H1 (cell line): ENCODE results near the gene HRH1. TPM values are rescaled to one million over a fixed set of nuclear protein-coding genes. Genes with fewer than 3 reads are reported as not detected.

Experiments
- CTCF ChIA-PET: fragments of 300-600 bp; sonication (Branson Sonifier 250); formaldehyde crosslinking; loops from one replicate; lab custom pipeline; 2021; ENCODE audit not compliant: partially characterized antibody; lab: Charles Lee
- POLR2A ChIA-PET: fragments of 300-600 bp; sonication (Branson Sonifier 250); formaldehyde crosslinking; loops from one replicate; lab custom pipeline; 2021; ENCODE audit warnings: inconsistent platforms; ENCODE audit not compliant: partially characterized antibody; lab: Charles Lee
- DNase-seq, 2 experiments: peaks; one replicate each; pipeline versions ENCODE4 v3.0.0 to v3.0.0-alpha.2; 2010 to 2022; ENCODE audit warnings: low spot score in 2 of 2, low read depth in 1 of 2, mixed read lengths in 1 of 2
- FAIRE-seq: peaks from 2 replicates; lab custom pipeline; 2011; peaks lifted over from hg19 to GRCh38; lab: Jason Lieb, UNC
- H2AFZ ChIP-seq: 2 replicates; pipeline ENCODE4 v1.8.1; 2012; ENCODE audit warnings: low read length, inconsistent platforms
- H2AK5ac ChIP-seq: 2 replicates; pipeline ENCODE4 v1.6.1; 2013; ENCODE audit warnings: low read depth, low read length
- H2BK120ac ChIP-seq: replicated peaks from 2 replicates; pipeline ENCODE3; 2013; ENCODE audit warnings: low read depth, low read length, inconsistent platforms
- H2BK12ac ChIP-seq: 2 replicates; pipeline ENCODE4 v1.6.1; 2013; ENCODE audit warnings: low read depth, low read length
- H2BK15ac ChIP-seq: 2 replicates; pipeline ENCODE4 v1.6.1; 2013; ENCODE audit warnings: low read length
- H2BK20ac ChIP-seq: 2 replicates; pipeline ENCODE4 v1.6.1; 2013; ENCODE audit warnings: low read length
- H2BK5ac ChIP-seq: 2 replicates; pipeline ENCODE4 v1.6.1; 2013; ENCODE audit warnings: low read depth, low read length
- H3K14ac ChIP-seq: 2 replicates; pipeline ENCODE4 v1.6.1; 2013; ENCODE audit warnings: inconsistent platforms; ENCODE audit not compliant: insufficient read length
- H3K18ac ChIP-seq: 2 replicates; pipeline ENCODE4 v1.6.1; 2013; ENCODE audit warnings: low read length; ENCODE audit errors: extremely low read depth
- H3K23ac ChIP-seq: 2 replicates; pipeline ENCODE4 v1.6.1; 2013; ENCODE audit warnings: inconsistent platforms; ENCODE audit not compliant: insufficient read length
- H3K23me2 ChIP-seq: 2 replicates; pipeline ENCODE4 v1.6.1; 2013; ENCODE audit warnings: low read depth, low read length
- H3K27ac ChIP-seq: 2 replicates; pipeline ENCODE4 v1.6.1; 2011; ENCODE audit warnings: low read depth, low read length, inconsistent platforms
- H3K27me3 ChIP-seq, 4 experiments: replicated peaks in 1 of 4; 1 replicate in 1 of 4; 2 replicates in 3 of 4; pipeline versions ENCODE4 v1.6.1 to v1.8.1; 2011 to 2013; ENCODE audit warnings: low read length in 3 of 4, mild to moderate bottlenecking in 3 of 4, inconsistent platforms in 2 of 4, mixed read lengths in 2 of 4, moderate library complexity in 1 of 4; ENCODE audit not compliant: control insufficient read depth in 3 of 4, insufficient read depth in 3 of 4; ENCODE audit errors: extremely low read depth in 1 of 4
- H3K36me3 ChIP-seq, 4 experiments: 2 replicates each; pipeline versions ENCODE4 v1.6.1 to v1.8.1; 2011 to 2013; ENCODE audit warnings: mild to moderate bottlenecking in 4 of 4, low read length in 3 of 4, moderate library complexity in 2 of 4, control low read depth in 1 of 4, inconsistent platforms in 1 of 4; ENCODE audit not compliant: insufficient read depth in 4 of 4, control insufficient read depth in 2 of 4
- H3K4ac ChIP-seq: replicated peaks from 2 replicates; pipeline ENCODE3; 2013; ENCODE audit warnings: low read length, low read depth, mixed read lengths, inconsistent platforms; ENCODE audit not compliant: insufficient read length
- H3K4me1 ChIP-seq, 4 experiments: replicated peaks in 1 of 4; 1 replicate in 1 of 4; 2 replicates in 3 of 4; pipeline versions ENCODE4 v1.6.1 to v1.8.1; 2011 to 2013; ENCODE audit warnings: low read length in 3 of 4, inconsistent platforms in 2 of 4, mixed read lengths in 1 of 4; ENCODE audit not compliant: insufficient read depth in 4 of 4, control insufficient read depth in 3 of 4
- H3K4me2 ChIP-seq, 2 experiments: 2 replicates each; pipeline versions ENCODE4 v1.6.1 to v1.8.1; 2011 to 2013; ENCODE audit warnings: low read depth in 2 of 2, low read length in 2 of 2, control low read depth in 1 of 2, inconsistent platforms in 1 of 2, mild to moderate bottlenecking in 1 of 2; ENCODE audit not compliant: insufficient read depth in 1 of 2
- H3K4me3 ChIP-seq, 4 experiments: fragments of 200-600, 300-600 bp in 1 of 4; sonication (generic), shearing (Covaris generic), sonication (Bioruptor Twin) in 1 of 4; 2 replicates each; pipeline versions ENCODE4 v1.5.1 to v1.8.1; 2011 to 2016; ENCODE audit warnings: low read length in 4 of 4, low read depth in 3 of 4, control low read depth in 2 of 4, inconsistent platforms in 2 of 4, mild to moderate bottlenecking in 2 of 4, mixed read lengths in 1 of 4, moderate library complexity in 1 of 4; ENCODE audit not compliant: insufficient read depth in 2 of 4; ENCODE audit errors: extremely low read depth in 1 of 4
- H3K56ac ChIP-seq: replicated peaks from 2 replicates; pipeline ENCODE3; 2013; ENCODE audit warnings: low read depth, mild to moderate bottlenecking, mixed read lengths, low read length, inconsistent platforms; ENCODE audit not compliant: insufficient read length
- H3K79me1 ChIP-seq: 2 replicates; pipeline ENCODE4 v1.6.1; 2013; ENCODE audit warnings: low read depth, low read length, control low read depth
- H3K79me2 ChIP-seq, 2 experiments: 2 replicates each; pipeline versions ENCODE4 v1.6.1 to v1.8.1; 2012 to 2013; ENCODE audit warnings: low read length in 2 of 2, mild to moderate bottlenecking in 2 of 2, inconsistent platforms in 1 of 2; ENCODE audit not compliant: insufficient read depth in 2 of 2, control insufficient read depth in 1 of 2
- H3K9ac ChIP-seq, 4 experiments: replicated peaks in 1 of 4; 1 replicate in 1 of 4; 2 replicates in 3 of 4; pipeline versions ENCODE4 v1.6.1 to v1.8.1; 2011 to 2013; ENCODE audit warnings: low read depth in 3 of 4, low read length in 3 of 4, control low read depth in 2 of 4, mild to moderate bottlenecking in 2 of 4, moderate library complexity in 2 of 4, inconsistent platforms in 1 of 4; ENCODE audit errors: extremely low read depth in 1 of 4
- H3K9me3 ChIP-seq, 2 experiments: 2 replicates each; pipeline versions ENCODE4 v1.6.1 to v1.8.1; 2012 to 2013; ENCODE audit warnings: mild to moderate bottlenecking in 2 of 2, moderate library complexity in 2 of 2, control low read depth in 1 of 2, inconsistent platforms in 1 of 2, low read depth in 1 of 2, low read length in 1 of 2, mixed read lengths in 1 of 2; ENCODE audit not compliant: insufficient read depth in 2 of 2
- H4K20me1 ChIP-seq, 2 experiments: replicated peaks in 1 of 2; 2 replicates each; pipeline versions ENCODE3 to v1.8.1; 2011 to 2013; ENCODE audit warnings: inconsistent platforms in 2 of 2, low read length in 2 of 2, mild to moderate bottlenecking in 1 of 2; ENCODE audit not compliant: insufficient read depth in 2 of 2, control insufficient read depth in 1 of 2
- H4K5ac ChIP-seq: 2 replicates; pipeline ENCODE4 v1.6.1; 2013; ENCODE audit warnings: low read length, low read depth, mixed read lengths, inconsistent platforms; ENCODE audit not compliant: insufficient read length
- H4K8ac ChIP-seq: 2 replicates; pipeline ENCODE4 v1.8.0; 2013; ENCODE audit warnings: mild to moderate bottlenecking, moderate library complexity, low read length, inconsistent platforms; ENCODE audit not compliant: insufficient read depth; ENCODE audit errors: extremely low read depth
- H4K91ac ChIP-seq: replicated peaks from 2 replicates; pipeline ENCODE3; 2013; ENCODE audit warnings: low read length, mixed read lengths, inconsistent platforms; ENCODE audit not compliant: insufficient read length
- ASH2L ChIP-seq: fragments of 200-600, 300-600 bp; sonication (generic); IDR thresholded peaks from one replicate; pipeline ENCODE4 v1.7.1; 2017; ENCODE audit warnings: low read length
- BACH1 ChIP-seq: IDR thresholded peaks from 2 replicates; pipeline ENCODE4 v1.6.1; 2012; ENCODE audit warnings: low read length, improper control_type of control experiment
- MAFK ChIP-seq: IDR thresholded peaks from 2 replicates; pipeline ENCODE4 v1.6.1; 2012; ENCODE audit warnings: low read depth, mild to moderate bottlenecking, improper control_type of control experiment, low read length
- NANOG ChIP-seq: IDR thresholded peaks from 2 replicates; pipeline ENCODE4 v1.6.1; 2011; ENCODE audit warnings: low read length, low read depth, mild to moderate bottlenecking, inconsistent platforms; ENCODE audit not compliant: insufficient read depth, poor library complexity, severe bottlenecking
- PHF8 ChIP-seq: fragments of 200-600 bp; sonication (generic); conservative IDR thresholded peaks from 2 replicates; pipeline ENCODE4 v1.7.1; 2012; ENCODE audit warnings: low read depth, mild to moderate bottlenecking, inconsistent platforms, low read length, moderate library complexity
- POLR2AphosphoS5 ChIP-seq: IDR thresholded peaks from 2 replicates; pipeline ENCODE4 v1.6.1; 2011; ENCODE audit warnings: low read depth, low read length
- RAD21 ChIP-seq, 2 experiments: IDR thresholded peaks in 1 of 2; conservative IDR thresholded peaks in 1 of 2; 2 replicates each; pipeline ENCODE4 v1.6.1; 2011; ENCODE audit warnings: low read depth in 2 of 2, low read length in 2 of 2, improper control_type of control experiment in 1 of 2, inconsistent platforms in 1 of 2, mild to moderate bottlenecking in 1 of 2, moderate library complexity in 1 of 2
- SIN3A ChIP-seq, 2 experiments: IDR thresholded peaks in 1 of 2; conservative IDR thresholded peaks in 1 of 2; 2 replicates each; pipeline ENCODE4 v1.6.1; 2011 to 2012; ENCODE audit warnings: low read length in 2 of 2, improper control_type of control experiment in 1 of 2, low read depth in 1 of 2, mild to moderate bottlenecking in 1 of 2
- SIRT6 ChIP-seq: IDR thresholded peaks from one replicate; pipeline ENCODE4 v1.7.1; 2012; ENCODE audit warnings: low read length, inconsistent platforms
- SIX5 ChIP-seq: IDR thresholded peaks from 2 replicates; pipeline ENCODE4 v1.6.1; 2011; ENCODE audit warnings: mild to moderate bottlenecking, low read depth, low read length
- SP1 ChIP-seq: IDR thresholded peaks from 2 replicates; pipeline ENCODE4 v1.6.1; 2011; ENCODE audit warnings: low read depth, low read length
- WGBS, 2 experiments: shearing (Covaris generic) in 1 of 2; methylation state at CpG; one replicate each; pipeline versions ENCODE4 v1.1.6 to v1.1.7; 2013 to 2015; ENCODE audit warnings: low lambda C conversion rate in 2 of 2, mixed read lengths in 2 of 2, inconsistent platforms in 1 of 2, low coverage in 1 of 2, missing lambda C conversion rate in 1 of 2; ENCODE audit not compliant: insufficient replicate concordance in 2 of 2, insufficient coverage in 1 of 2, insufficient read length in 1 of 2; ENCODE audit errors: extremely low coverage in 1 of 2, missing lambda C conversion rate in 1 of 2; 5-methylcytosine and 5-hydroxymethylcytosine counted together
- polyA plus RNA-seq, 7 experiments: library from polyadenylated mRNA; depleted of rRNA in 3 of 7; stranded (reverse) in 5 of 7; unstranded in 2 of 7; fragments of >200 nt in 5 of 7; fragments of 200-250 nt in 2 of 7; gene quantifications; 1 replicate in 5 of 7; 2 replicates in 1 of 7; 4 replicates in 1 of 7; pipeline versions ENCODE4 v1.2.1 to v1.2.3, GENCODE V29; 2011 to 2013; ENCODE audit warnings: missing spikeins in 2 of 7, mixed read lengths in 2 of 7
- total RNA-seq: library from RNA; stranded (reverse); fragmentation: NEBNext Ultra II Directional; extraction: Animal tissue kit (Norgen Biotek cat#: 25700); gene quantifications from 2 replicates; pipeline ENCODE4 v1.2.1, GENCODE V29; 2021
- TF ChIP-seq, protein P1 (sequence below): IDR thresholded peaks from 2 replicates; pipeline ENCODE4 v1.6.1; 2012; ENCODE audit warnings: inconsistent platforms
- TF ChIP-seq, protein P2 (sequence below): IDR thresholded peaks from 2 replicates; pipeline ENCODE4 v1.6.1; 2011; ENCODE audit warnings: low read depth, mild to moderate bottlenecking, low read length; ENCODE audit not compliant: insufficient read depth

The HRH1 gene
- total and polyA plus RNA-seq, 2 of the 8 experiments (the other 6 are each of a cell fraction or from before 2014, with no cell fraction given): 0.11 TPM; not detected in 1

DNA sequence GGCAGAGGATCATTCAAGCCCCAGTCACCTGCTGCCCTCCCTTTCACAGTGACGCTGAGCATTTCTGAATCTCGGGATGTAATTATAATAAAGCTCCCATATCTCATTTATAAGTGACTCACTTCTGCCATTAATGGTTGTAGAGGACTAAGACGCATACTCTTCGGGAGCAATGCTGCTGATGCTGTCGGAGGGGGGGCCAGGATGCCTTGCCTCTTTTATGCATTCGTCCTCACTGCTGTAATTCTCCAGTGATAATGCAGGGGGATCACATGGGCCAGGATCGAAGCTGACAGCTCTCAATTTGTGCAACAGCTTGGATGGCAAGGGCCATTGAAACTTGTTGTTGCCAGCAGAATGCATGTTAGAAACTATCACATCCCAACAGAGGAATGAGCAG, 3.1 kb downstream of the HRH1 start:
- WGBS, 2 experiments: 84% methylated on average over 7 of the region's 7 CpGs; no CpG with 5 or more reads in 1 of the 2 experiments
- ChIA-PET CTCF (interaction anchor here (0.5 to 4.7 kb wide), 18 partner anchors 9 to 1162 kb away, joined by 3 to 42 read pairs (median 4); no protein-coding TSS in a partner anchor), POLR2A (no interaction called here)
- no peak overlapping the region for H2AK5ac ChIP-seq
- no peak overlapping the region for H3K14ac ChIP-seq
- H3K36me3 ChIP-seq: no peaks in the 10 kb centered on the region
- no peak overlapping the region for H2BK12ac ChIP-seq
- H3K56ac ChIP-seq: no peak overlapping the region
- H2AFZ ChIP-seq: no peak overlapping the region
- H3K9ac ChIP-seq: no peak overlapping the region
- H3K9me3 ChIP-seq: no peaks in the 10 kb centered on the region
- peaks cover 5 to 37% (median 30%) of the 10 kb centered on the region in 4 experiments for H3K27me3 ChIP-seq
- no peak overlapping the region for H3K4ac ChIP-seq
- H4K20me1 ChIP-seq: peaks cover 0 to 4% of the 10 kb centered on the region in 2 experiments
- no peak overlapping the region for H4K5ac ChIP-seq
- H3K23ac ChIP-seq: no peak overlapping the region
- no peak overlapping the region for H2BK15ac ChIP-seq
- H4K8ac ChIP-seq: no peak overlapping the region
- no peaks in the 10 kb centered on the region for H3K79me2 ChIP-seq
- H3K4me1 ChIP-seq: peaks cover 0 to 4% (median under 1%) of the 10 kb centered on the region in 4 experiments; a peak in 4 of 7 replicates
- no peak overlapping the region for H2BK120ac ChIP-seq
- H3K4me3 ChIP-seq: no peak overlapping the region
- no peak overlapping the region for H4K91ac ChIP-seq
- FAIRE-seq: no peak
- H3K4me2 ChIP-seq: no peak overlapping the region
- no peak overlapping the region for H3K27ac ChIP-seq
- no peak overlapping the region for H2BK20ac ChIP-seq
- no peak overlapping the region for H3K18ac ChIP-seq
- no peaks in the 10 kb centered on the region for H3K79me1 ChIP-seq
- no peak overlapping the region for H2BK5ac ChIP-seq
- peaks cover 12% of the 10 kb centered on the region; the same call in 1 of the 2 replicates for H3K23me2 ChIP-seq
- DNase-seq: no peak
- TF ChIP-seq, protein P1, sequence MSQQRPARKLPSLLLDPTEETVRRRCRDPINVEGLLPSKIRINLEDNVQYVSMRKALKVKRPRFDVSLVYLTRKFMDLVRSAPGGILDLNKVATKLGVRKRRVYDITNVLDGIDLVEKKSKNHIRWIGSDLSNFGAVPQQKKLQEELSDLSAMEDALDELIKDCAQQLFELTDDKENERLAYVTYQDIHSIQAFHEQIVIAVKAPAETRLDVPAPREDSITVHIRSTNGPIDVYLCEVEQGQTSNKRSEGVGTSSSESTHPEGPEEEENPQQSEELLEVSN: no peak
- TF ChIP-seq RAD21 (IDR thresholded peaks at IDR 0.05 in 1 of 2, conservative IDR thresholded peaks at IDR 0.05 in 1 of 2; ENCODE audit: low read depth in 2 of 2, low read length in 2 of 2): no peak
- no peak for TF ChIP-seq NANOG
- TF ChIP-seq POLR2AphosphoS5: no peak
- no peak for TF ChIP-seq SP1
- TF ChIP-seq SIX5: no peak
- no peak for TF ChIP-seq SIN3A (conservative IDR thresholded peaks at IDR 0.05 in 1 of 2, IDR thresholded peaks at IDR 0.05 in 1 of 2; ENCODE audit: low read depth in 1 of 2, low read length in 2 of 2)
- TF ChIP-seq, protein P2, sequence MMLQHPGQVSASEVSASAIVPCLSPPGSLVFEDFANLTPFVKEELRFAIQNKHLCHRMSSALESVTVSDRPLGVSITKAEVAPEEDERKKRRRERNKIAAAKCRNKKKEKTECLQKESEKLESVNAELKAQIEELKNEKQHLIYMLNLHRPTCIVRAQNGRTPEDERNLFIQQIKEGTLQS: no peak
- TF ChIP-seq BACH1: no peak
- no peak for TF ChIP-seq ASH2L
- TF ChIP-seq PHF8: no peak
- TF ChIP-seq SIRT6: no peak
- no peak for TF ChIP-seq MAFK
